A673 (cell line): ENCODE results near the gene FGF3.

Source experiments
- CTCF ChIP-seq: fragments of 300-800, 200-600 bp; sonication (generic); conservative IDR thresholded peaks from 2 replicates; pipeline ENCODE4 v1.5.1; 2017; ENCODE audit warnings: low read depth, mild to moderate bottlenecking, antibody characterized with exemption, low read length, moderate library complexity, mixed read lengths
- EZH2 ChIP-seq: fragments of 200-600 bp; sonication (generic); IDR thresholded peaks from 2 replicates; pipeline ENCODE4 v1.6.1; 2017; ENCODE audit warnings: borderline replicate concordance, low read depth, mild to moderate bottlenecking, mixed read lengths, antibody characterized with exemption, low read length; ENCODE audit not compliant: poor library complexity, severe bottlenecking

GRCh38 chr11:69862331-69862771 is 43.1 kb upstream of the FGF3 start:
- TF ChIP-seq CTCF (no peak), EZH2 (no peak)
